ENCODE data around the gene NEK4.
"Not testable (repeated sequence)": the region's sequence is repeated elsewhere in the genome, so short reads cannot be mapped to it uniquely, and the experiment has no call there.

The NEK4 gene

DNA sequence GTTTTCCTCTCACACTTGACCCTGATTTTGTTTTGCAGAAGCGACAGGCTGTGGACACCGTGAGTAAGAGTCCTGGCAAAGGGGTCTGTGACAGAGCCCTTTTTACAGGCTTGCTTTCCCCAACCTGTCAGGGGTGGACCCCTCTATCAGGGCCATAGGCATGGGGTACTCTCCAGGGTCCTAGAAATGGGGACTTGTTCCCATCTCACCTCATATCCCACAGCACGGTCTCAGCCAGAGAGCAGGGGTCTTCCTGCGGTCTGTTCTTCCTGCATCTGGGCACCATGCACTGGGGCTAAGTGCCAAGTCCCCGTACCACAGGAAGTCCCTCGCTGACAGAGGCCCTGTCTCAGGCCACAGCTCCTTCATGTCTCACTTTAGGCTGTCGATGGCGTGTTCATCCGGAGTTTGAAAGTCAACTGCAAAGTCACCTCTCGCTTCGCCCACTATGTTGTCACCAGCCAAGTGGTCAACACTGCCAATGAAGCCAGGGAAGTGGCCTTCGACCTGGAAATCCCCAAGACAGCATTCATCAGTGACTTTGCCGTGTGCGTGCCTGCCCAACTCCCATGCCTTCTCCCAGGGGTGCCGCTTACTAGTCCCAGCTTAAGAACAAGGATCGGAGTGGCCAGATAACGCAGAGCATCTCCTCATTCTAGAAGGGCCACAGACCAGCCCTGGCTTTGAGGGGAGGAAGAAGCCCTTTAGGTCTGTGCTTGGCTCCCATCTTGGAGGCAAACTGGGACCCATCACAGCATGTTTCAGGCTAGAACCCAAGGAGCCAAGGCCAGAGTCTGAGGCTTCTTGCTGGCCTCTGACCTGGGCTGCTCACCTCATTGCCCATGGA is 7.4 kb upstream of the NEK4 start:
- no peak for DNase-seq (ENCODE audit: low read depth)

DNA sequence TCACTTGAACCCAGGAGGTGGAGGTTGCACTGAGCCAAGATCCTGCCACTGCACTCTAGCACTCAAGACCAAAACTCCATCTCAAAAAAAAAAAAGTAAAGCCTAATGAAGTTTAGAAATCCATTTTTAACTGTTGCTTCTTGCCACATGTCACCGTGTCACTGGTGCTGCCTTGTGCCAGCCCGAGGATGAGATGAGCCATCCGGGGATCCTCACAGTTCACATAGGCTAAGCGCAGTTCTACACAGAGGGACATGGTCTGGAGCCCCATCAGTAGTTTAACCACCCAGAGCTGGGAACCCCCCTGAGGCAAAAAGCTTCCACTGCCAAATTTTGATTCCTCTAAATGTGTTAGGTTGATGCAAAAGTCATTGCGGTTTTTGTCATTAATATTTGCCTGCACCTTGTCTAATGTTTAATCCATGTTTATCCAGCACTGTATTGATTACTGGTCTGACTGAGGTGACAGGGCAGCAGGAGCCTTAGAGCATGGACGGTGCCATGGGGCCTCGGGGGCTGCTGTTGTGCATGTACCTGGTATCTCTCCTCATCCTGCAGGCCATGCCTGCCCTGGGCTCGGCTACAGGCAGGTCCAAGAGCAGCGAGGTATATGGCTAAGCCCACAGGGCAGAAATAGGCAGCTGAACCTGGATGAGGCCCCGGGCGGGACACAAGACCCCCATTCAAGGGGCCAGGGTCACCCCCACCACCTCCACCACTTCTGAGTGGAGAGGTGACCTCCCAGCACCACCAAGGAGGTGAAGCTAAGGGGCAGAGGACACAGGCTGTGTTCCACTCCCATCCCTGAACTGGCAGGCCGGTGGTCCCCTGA is 6.6 kb upstream of the NEK4 start, which contains the start of gene ITIH1:
Gene ITIH1, plus strand, starts transcription at position 473 of the 832 bp plus-strand sequence. Its CDS starts 17 bp downstream, at position 490.
- no peak for DNase-seq (ENCODE audit: low read depth)

- not testable (repeated sequence) for DNase-seq (ENCODE audit: low read depth)
These were observed 5.7 kb upstream of the NEK4 start for GRCh38 chr3:52776486-52776885.

DNA sequence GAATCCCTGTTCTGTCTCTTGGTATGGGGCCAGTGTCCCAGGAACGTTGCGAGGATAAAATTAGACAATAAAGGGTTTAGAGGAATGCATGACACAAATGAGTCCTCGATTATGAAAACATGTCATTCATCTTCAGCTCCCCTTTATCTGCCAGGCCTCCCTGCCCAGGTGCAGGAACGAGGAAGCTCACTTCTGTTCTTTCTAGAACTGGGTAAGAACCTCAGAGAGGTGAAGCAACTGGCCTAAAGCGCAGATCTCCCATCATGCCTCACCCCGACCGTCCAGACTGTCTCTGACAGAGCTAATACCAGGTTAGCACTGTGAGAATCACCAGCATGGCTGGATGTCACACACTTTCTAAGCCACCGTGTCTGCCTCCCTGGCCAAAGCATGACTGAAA is 5.1 kb upstream of the NEK4 start:
- DNase-seq (ENCODE audit: low read depth) = no peak

GRCh38 chr3:52774901-52775864 is 4.4 kb upstream of the NEK4 start:
- no peak for DNase-seq (ENCODE audit: low read depth)

- DNase-seq (ENCODE audit: low read depth) = no peak
These were observed 3.5 kb upstream of the NEK4 start for GRCh38 chr3:52774066-52774713.

DNA sequence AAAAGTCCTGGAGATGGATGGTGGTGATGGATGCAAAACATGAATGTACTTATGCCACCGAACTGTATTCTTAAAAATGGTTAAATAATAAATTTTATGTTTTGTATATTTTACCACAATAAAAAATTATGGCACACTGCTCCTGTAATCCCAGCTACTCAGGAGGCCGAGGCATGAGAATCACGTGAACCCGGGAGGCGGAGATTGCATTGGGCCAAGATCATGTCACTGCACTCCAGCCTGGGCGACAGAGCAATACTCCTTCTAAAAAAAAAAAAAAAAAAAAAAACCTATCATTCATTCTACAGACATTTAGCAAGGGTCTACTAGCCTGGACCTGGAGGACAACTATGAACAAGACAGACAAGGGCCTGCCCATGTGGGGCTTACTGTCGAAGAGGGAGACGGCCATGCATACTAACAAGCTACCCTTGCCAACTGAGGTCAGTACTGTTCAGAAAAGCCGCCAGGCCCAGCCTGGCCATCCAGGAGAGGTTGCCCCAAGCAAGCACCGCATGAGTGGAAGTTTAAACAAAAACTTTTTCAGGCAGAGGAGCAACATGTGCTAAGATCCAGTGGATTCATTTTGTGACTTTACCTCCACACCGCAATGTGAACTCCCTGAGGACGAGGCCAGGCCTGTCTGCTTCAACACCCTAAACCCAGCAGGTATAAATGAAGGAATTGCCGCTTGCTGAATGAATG is 2.8 kb upstream of the NEK4 start:
- no peak for DNase-seq (ENCODE audit: low read depth)

- no peak for DNase-seq (ENCODE audit: low read depth)
These were observed 962 bp upstream of the NEK4 start for GRCh38 chr3:52771702-52772101.

DNA sequence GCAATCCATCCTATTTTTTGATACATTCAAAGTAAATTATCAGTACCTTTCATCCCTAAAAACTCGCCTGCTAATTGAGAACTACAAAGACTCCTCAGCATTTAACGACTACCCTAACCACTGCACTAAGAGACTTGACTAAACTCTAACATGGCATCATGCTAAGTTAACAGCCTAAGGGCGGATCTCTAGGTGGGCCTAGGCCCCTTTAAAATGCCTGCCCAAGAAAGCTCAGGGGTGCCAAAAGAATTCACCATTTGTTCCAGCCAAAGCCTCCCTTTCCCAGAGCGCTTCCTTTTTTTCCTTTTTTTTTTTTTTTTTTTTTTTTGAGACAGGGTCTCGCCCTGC is 568 bp upstream of the NEK4 start:
- no peak for DNase-seq (ENCODE audit: low read depth)

DNA sequence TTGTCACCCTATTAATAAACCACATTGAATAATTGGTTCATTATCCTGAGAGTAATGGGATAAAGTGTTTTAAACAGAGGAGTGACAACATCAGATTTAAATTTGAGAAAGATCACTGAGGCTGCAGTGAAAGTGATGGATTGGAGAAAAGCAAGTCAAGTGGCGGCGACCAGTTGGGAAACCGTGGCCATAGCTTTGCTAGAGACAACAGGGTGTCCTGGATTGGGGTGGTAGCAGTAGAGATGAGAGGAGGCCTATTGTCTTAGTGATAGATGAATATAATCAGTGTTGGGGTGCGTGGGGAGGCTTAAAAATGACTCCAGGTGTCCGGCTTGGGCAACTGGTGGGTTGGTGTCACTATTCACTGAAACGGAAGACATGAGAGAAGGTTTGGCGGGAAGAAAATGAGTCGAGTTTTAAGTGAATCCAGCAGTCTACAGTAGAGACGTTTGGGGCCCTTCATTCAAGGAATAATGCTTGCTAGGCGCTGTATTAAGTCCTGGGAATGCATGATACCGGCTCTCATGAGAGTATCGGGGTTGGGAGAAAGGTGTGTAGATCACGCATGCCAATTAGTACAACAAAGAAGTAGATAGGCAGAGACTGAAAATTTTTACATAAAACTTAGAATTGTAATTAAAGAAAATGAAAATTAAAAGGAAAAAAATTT is 819 bp downstream of the NEK4 start:
- peak; percentile 32 for DNase-seq (ENCODE audit: low read depth)

- DNase-seq (ENCODE audit: low read depth) = no peak
These were observed 7.3 kb downstream of the NEK4 start for GRCh38 chr3:52763466-52763865.

GRCh38 chr3:52756141-52756540 is 14.6 kb downstream of the NEK4 start:
- DNase-seq (ENCODE audit: low read depth) = no peak

- no peak for DNase-seq (ENCODE audit: low read depth)
These were observed 16.4 kb downstream of the NEK4 start for GRCh38 chr3:52754373-52754772.

DNA sequence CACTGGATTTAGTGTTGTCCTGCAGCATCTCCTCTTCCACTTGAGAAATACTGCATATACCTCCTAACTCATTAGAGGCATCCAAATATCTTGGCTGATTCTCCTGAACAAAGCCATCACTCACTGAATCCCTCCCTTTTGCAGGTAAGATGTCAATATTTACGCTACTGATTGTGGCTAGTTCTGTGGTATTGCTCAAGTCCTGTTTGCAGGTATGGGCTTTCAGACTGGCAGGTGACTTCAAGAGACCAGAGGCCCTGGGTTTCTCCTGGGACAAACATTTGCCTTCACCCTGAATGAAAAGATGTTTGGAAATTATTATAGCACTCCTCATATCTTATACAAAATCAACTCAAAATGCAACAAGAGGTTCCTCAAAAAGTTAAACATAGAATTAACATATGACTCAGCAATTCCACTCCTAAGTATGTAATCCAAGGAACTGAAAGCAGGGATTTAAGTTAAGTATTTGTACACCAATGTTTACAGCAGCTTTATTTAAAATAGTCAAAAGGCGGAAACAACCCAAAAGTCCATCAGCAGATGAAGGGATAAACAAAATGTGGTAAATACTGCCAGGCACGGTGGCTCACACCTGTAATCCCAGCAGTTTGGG is 18.6 kb downstream of the NEK4 start:
- no peak for DNase-seq (ENCODE audit: low read depth)

GRCh38 chr3:52743721-52744120 is 27.0 kb downstream of the NEK4 start:
- DNase-seq (ENCODE audit: low read depth) = no peak

DNA sequence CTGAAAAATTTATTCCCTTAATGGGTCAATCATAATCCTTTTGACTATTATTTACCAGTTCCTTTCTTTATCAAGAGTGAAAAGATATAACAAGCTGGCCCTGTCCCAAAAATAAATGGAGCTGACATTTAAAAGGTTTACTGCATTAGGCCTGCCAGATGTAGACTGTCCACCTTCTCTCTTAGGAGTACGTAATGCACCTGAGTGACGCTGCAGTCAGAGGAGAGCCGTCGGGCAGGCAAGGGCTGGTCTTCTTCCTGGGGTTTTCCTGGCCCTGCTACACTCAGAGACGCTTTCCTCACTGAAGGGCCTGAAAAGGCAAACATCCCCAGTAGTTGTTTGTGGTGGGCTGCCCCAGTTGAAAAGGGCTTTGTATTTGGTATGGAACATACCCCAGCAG is 27.6 kb downstream of the NEK4 start:
- DNase-seq (ENCODE audit: low read depth) = no peak

DNA sequence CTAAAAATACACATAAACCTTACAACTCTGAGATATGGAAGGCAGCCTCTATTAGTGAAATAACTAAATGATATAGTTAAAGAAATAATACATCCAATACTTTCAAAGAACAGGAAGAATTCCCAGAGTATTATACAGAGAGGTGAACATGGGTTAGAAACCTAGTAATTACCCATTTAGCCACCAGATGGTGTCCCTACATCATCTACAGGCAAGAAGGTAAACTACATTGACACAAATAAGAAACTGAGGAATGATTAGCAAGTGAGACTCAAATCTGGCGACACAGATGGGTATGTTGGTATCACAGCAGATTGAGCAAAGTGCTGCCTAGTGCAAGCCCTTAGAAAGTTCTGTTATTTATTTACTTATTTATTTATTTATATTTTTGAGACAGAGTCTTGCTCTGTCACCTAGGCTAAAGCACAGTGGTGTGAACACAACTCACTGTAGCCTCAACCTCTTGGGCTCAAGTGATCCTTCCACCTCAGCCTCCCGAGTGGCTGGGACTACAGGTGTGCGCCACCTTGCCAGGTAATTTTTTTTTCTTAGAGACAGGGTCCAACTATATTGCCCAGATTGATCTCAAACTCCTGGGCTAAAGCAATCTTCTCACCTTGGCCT is 28.2 kb downstream of the NEK4 start:
- DNase-seq (ENCODE audit: low read depth) = peak; percentile 42

DNA sequence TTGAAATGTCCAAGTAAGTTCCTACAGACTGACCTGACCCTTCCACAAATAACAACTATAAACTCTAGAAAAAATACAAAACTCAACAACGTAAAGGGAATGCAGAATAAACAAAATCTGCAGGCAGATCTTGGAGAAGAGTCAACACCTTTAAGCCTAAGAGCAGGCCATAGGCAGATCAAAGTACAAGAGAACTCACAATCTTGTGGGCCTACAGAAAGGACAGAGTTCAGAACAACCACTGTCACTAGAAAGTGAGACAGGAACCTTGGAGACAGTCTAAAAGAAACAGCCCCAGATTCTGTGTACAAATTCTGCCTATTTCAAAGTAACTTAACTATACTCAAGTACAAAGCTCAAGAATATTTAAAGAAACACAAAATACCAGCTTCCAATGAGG is 31.0 kb downstream of the NEK4 start:
- DNase-seq (ENCODE audit: low read depth) = no peak

GRCh38 chr3:52733256-52733891 is 37.4 kb downstream of the NEK4 start:
- no peak for DNase-seq (ENCODE audit: low read depth)
